GM18867 (cell line): ENCODE results near the gene F3.

Source experiments
- ATAC-seq: cut with Tn5 transposase; IDR thresholded peaks from one replicate; pipeline ENCODE4 v1.9.1; 2021; ENCODE audit warnings: mild to moderate bottlenecking, moderate library complexity; ENCODE audit not compliant: unreplicated experiment

The F3 gene

GRCh38 chr1:94553323-94553730 is 11.8 kb upstream of the F3 start:
- ATAC-seq = no peak

GRCh38 chr1:94552071-94552586 is 10.6 kb upstream of the F3 start:
- no peak for ATAC-seq

GRCh38 chr1:94551449-94551848 is 9.9 kb upstream of the F3 start:
- ATAC-seq = no peak

- ATAC-seq = no peak
Measured at GRCh38 chr1:94550800-94551241, 9.3 kb upstream of the F3 start.

GRCh38 chr1:94550396-94550795 is 8.8 kb upstream of the F3 start:
- no peak for ATAC-seq

- no peak for ATAC-seq
Measured at GRCh38 chr1:94549706-94550105, 8.1 kb upstream of the F3 start.

GRCh38 chr1:94544706-94545490 is 3.3 kb upstream of the F3 start:
- ATAC-seq = no peak

- ATAC-seq = no peak
Measured at GRCh38 chr1:94543893-94544635, 2.5 kb upstream of the F3 start.

- ATAC-seq = no peak
Measured at GRCh38 chr1:94543001-94543400, 1.4 kb upstream of the F3 start.

GRCh38 chr1:94542088-94542870 is 720 bp upstream of the F3 start:
- ATAC-seq = peak; percentile 28

- ATAC-seq = no peak
Measured at GRCh38 chr1:94540440-94541245, 916 bp downstream of the F3 start.

GRCh38 chr1:94539496-94539895 is 2.1 kb downstream of the F3 start:
- no peak for ATAC-seq

- no peak for ATAC-seq
Measured at GRCh38 chr1:94538243-94538827, 3.2 kb downstream of the F3 start.

- ATAC-seq = no peak
Measured at GRCh38 chr1:94537254-94537653, 4.3 kb downstream of the F3 start.

GRCh38 chr1:94535879-94536278 is 5.7 kb downstream of the F3 start:
- no peak for ATAC-seq

GRCh38 chr1:94535095-94535494 is 6.5 kb downstream of the F3 start:
- ATAC-seq = no peak

- ATAC-seq = no peak
Measured at GRCh38 chr1:94532077-94532476, 9.5 kb downstream of the F3 start.

GRCh38 chr1:94531664-94532063 is 9.9 kb downstream of the F3 start:
- no peak for ATAC-seq

GRCh38 chr1:94530373-94530878 is 11.1 kb downstream of the F3 start:
- no peak for ATAC-seq

- no peak for ATAC-seq
Measured at GRCh38 chr1:94529416-94529815, 12.1 kb downstream of the F3 start.
